Measurements from ENCODE around the gene PLXNA4.

- TF ChIP-seq CTCF (IDR thresholded peaks at IDR 0.05) (no peak), SIN3A (IDR thresholded peaks at IDR 0.05; ENCODE audit: borderline replicate concordance, insufficient read depth, low read depth, low read length) (no peak), POLR2AphosphoS5 (IDR thresholded peaks at IDR 0.05; ENCODE audit: low read depth, low read length) (no peak), REST (IDR thresholded peaks at IDR 0.05; ENCODE audit: insufficient read depth in 1 of 2, low read depth in 2 of 2, low read length in 1 of 2) (no peak), TCF7L2 (IDR thresholded peaks at IDR 0.05; ENCODE audit: low read depth, low read length) (no peak)
Measured at GRCh38 chr7:132319481-132319880, 256.8 kb downstream of the PLXNA4 start.

All from Panc1 (cell line).